Right lobe of liver (tissue), 6 donors: ENCODE results near the gene PALM3. TPM values are rescaled to one million over a fixed set of nuclear protein-coding genes. Genes with fewer than 3 reads are reported as not detected.
A peak's percentile ranks its signal among the peaks of the same experiment; 100 is the strongest.

ENCODE experiments used
- ATAC-seq, 4 donors: fragments of 200-7000 bp; cut with Tn5 transposase; one replicate each; pipeline ENCODE4 v1.9.1; 2020; ENCODE audit warnings: mild to moderate bottlenecking in 4 of 4, moderate library complexity in 4 of 4
- DNase-seq, 3 donors: peaks; one replicate each; pipeline ENCODE4 v3.0.0-alpha.2; 2020
- H3K27ac ChIP-seq, 3 donors: fragments of 200-600 bp; one replicate each; pipeline ENCODE4 v1.8.0; 2022
- H3K27me3 ChIP-seq, 2 donors: fragments of 200-600 bp; one replicate each; pipeline ENCODE4 v1.8.0; 2022
- H3K36me3 ChIP-seq, 4 donors: fragments of 200-600 bp; sonication (generic) in 1 of 4; one replicate each; pipeline versions ENCODE4 v1.5.1 to v1.8.0; 2017 to 2022; ENCODE audit warnings: control low read depth in 1 of 4
- H3K4me1 ChIP-seq, 4 donors: fragments of 200-600 bp; sonication (generic) in 1 of 4; one replicate each; pipeline versions ENCODE4 v1.5.1 to v1.8.0; 2017 to 2022; ENCODE audit warnings: control low read depth in 1 of 4
- H3K4me3 ChIP-seq, 3 donors: fragments of 200-600 bp; one replicate each; pipeline ENCODE4 v1.8.0; 2022
- H3K9me3 ChIP-seq, 4 donors: fragments of 200-600 bp; sonication (generic) in 1 of 4; one replicate each; pipeline versions ENCODE4 v1.5.1 to v1.8.0; 2017 to 2022; ENCODE audit warnings: control low read depth in 1 of 4
- POLR2A ChIP-seq: fragments of 450-650 bp; IDR thresholded peaks from one replicate; pipeline ENCODE4 v1.6.1; 2017; ENCODE audit warnings: antibody characterized with exemption, mild to moderate bottlenecking
- WGBS: methylation state at CpG from one replicate; pipeline ENCODE4 v1.1.6; 2018; ENCODE audit warnings: low coverage, low lambda C conversion rate; ENCODE audit not compliant: insufficient coverage; ENCODE audit errors: missing lambda C conversion rate; 5-methylcytosine and 5-hydroxymethylcytosine counted together
- intact Hi-C, 2 donors: fragments of 100-400 bp; cut with DNase I; formaldehyde crosslinking; loops; one replicate each; pipeline versions ENCODE4 v1.11.2 to v1.14.1; 2022
- total RNA-seq, 6 experiments: library from RNA; depleted of rRNA in 2 of 6; stranded (reverse); fragments of >200 nt in 2 of 6; fragmentation: NEBNext Ultra II Directional in 3 of 6; extraction: Animal tissue kit (Norgen Biotek cat#: 25700) in 3 of 6; gene quantifications; one replicate each; pipeline versions ENCODE4 v1.1.0 to v1.2.4, GENCODE V29; 2016 to 2023
- TF ChIP-seq, protein P1 (sequence below), 4 donors: fragments of 200-600 bp in 3 of 4; fragments of 450-650 bp in 1 of 4; IDR thresholded peaks; one replicate each; pipeline versions ENCODE4 v1.5.1 to v1.8.0; 2016 to 2022; ENCODE audit warnings: antibody characterized with exemption in 4 of 4, mild to moderate bottlenecking in 2 of 4
- donor health status: DM: no; HTN: yes; CAD: no.
- donor health status: DM: no; HTN: no; CAD: no.
- donor health status: DM: no; HTN: no; CAD: no.
- donor health status: DM: no; HTN: yes; CAD: no.
- donor health status: DM: no; HTN: yes; CAD: no.

Gene PALM3
- total RNA-seq, 6 experiments from 2014 or later, result 5.3 to 33.9 (median 17.0) TPM

- TF ChIP-seq, protein P1, sequence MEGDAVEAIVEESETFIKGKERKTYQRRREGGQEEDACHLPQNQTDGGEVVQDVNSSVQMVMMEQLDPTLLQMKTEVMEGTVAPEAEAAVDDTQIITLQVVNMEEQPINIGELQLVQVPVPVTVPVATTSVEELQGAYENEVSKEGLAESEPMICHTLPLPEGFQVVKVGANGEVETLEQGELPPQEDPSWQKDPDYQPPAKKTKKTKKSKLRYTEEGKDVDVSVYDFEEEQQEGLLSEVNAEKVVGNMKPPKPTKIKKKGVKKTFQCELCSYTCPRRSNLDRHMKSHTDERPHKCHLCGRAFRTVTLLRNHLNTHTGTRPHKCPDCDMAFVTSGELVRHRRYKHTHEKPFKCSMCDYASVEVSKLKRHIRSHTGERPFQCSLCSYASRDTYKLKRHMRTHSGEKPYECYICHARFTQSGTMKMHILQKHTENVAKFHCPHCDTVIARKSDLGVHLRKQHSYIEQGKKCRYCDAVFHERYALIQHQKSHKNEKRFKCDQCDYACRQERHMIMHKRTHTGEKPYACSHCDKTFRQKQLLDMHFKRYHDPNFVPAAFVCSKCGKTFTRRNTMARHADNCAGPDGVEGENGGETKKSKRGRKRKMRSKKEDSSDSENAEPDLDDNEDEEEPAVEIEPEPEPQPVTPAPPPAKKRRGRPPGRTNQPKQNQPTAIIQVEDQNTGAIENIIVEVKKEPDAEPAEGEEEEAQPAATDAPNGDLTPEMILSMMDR (IDR thresholded peaks at IDR 0.05), result no peak
- TF ChIP-seq POLR2A, result no peak
- peak; percentile 48 to 77 (median 66) for ATAC-seq
- Histone ChIP-seq H3K36me3 (no peaks in the 10 kb centered on the region), H3K27ac (peak overlapping the region in 2 of 3 donors; percentile 4 to 8), H3K9me3 (no peaks in the 10 kb centered on the region), H3K27me3 (no peaks in the 10 kb centered on the region), H3K4me1 (peaks cover 0 to 10% (median 0%) of the 10 kb centered on the region in 4 donors), H3K4me3 (no peak overlapping the region)
- 47% methylated on average over 8 of the region's 8 CpGs for WGBS
- intact Hi-C loops, result no loop called here
- DNase-seq, result no peak
Observed at GRCh38 chr19:14015524-14016035, 46.3 kb downstream of the PALM3 start.

DNA sequence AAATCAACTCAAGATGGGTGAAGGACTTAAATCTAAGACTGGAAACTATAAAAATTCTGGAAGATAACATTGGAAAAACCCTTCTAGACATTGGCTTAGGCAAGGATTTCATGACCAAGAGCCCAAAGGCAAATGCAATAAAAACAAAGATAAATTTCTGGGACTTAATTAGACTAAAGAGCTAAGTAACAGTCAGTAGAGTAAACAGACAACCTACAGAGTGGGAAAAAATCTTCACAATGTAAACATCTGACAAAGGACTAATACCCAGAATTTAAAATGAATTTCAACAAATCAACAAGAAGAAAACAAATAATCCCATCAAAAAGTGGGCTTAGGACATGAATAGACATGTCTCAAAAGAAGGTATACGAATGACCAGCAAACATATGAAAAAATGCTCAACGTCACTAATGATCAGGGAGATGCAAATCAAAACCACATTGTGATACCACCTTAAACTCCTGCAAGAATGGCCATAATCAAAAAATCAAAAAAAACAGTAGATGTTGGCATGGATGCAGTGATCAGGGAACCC, 49.4 kb downstream of the PALM3 start:
- 65% methylated on average over 2 of the region's 2 CpGs for WGBS
- Histone ChIP-seq H3K4me3 (no peak overlapping the region), H3K27me3 (no peaks in the 10 kb centered on the region), H3K36me3 (no peaks in the 10 kb centered on the region), H3K27ac (no peak overlapping the region), H3K4me1 (peaks cover 0 to 10% (median 0%) of the 10 kb centered on the region in 4 donors), H3K9me3 (no peaks in the 10 kb centered on the region)
- intact Hi-C loops, result no loop called here
- ATAC-seq, result no peak
- DNase-seq, result no peak
- no peak for TF ChIP-seq POLR2A
- TF ChIP-seq, protein P1 (IDR thresholded peaks at IDR 0.05), result no peak

DNA sequence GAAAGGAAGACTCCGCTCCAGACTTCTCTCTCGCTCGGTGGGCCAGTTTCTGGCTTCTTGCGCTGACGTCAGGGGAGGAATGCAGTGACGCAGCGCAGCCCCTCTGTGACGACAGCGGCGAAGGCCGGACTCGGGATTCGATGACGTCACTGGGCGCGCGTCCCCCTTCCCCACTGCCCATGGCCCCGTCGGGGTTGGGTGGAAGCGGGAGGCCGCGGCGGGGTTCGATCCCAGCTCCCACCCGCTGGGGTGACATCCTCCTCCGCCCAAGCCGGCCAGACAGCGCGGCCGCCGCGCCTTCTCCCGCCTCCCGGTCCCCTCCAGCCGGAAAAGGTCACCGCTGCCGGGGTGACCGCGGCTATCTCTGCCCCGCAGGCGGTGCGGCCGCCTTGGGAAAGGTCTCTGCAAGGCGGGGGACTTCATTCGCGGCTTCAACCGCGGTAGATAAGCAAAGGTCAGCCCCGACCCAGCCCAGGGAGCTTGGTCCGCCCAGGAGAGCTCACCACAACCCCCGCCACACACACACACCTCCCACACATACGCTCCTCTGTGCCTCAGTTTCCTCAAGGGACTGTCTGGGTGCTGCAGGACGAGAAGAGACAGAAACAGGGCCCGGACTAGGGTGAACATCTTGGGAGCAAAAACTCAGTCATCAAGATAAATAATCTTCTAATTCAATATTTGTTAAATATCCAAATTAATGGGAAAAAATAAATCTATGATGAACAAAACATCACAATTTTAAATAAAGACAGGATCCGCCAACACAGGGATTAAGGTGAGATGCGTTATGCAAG, 54.9 kb downstream of the PALM3 start:
- peak; percentile 76 for TF ChIP-seq POLR2A
- TF ChIP-seq, protein P1 (IDR thresholded peaks at IDR 0.05), result no peak
- no peaks in the 10 kb centered on the region for H3K27me3 ChIP-seq
- H3K27ac ChIP-seq, result peak overlapping the region; percentile 97 to 100 (median 99)
- DNase-seq, result peak; percentile 87 to 90 (median 89)
- intact Hi-C loops, result no loop called here
- WGBS, result 10% methylated on average over 17 of the region's 56 CpGs
- H3K4me1 ChIP-seq, result peaks cover 0 to 16% (median 0%) of the 10 kb centered on the region in 4 donors
- peak; percentile 39 to 50 (median 45) for ATAC-seq
- no peaks in the 10 kb centered on the region for H3K36me3 ChIP-seq
- no peaks in the 10 kb centered on the region for H3K9me3 ChIP-seq
- peak overlapping the region; percentile 57 to 76 (median 74) for H3K4me3 ChIP-seq

DNA sequence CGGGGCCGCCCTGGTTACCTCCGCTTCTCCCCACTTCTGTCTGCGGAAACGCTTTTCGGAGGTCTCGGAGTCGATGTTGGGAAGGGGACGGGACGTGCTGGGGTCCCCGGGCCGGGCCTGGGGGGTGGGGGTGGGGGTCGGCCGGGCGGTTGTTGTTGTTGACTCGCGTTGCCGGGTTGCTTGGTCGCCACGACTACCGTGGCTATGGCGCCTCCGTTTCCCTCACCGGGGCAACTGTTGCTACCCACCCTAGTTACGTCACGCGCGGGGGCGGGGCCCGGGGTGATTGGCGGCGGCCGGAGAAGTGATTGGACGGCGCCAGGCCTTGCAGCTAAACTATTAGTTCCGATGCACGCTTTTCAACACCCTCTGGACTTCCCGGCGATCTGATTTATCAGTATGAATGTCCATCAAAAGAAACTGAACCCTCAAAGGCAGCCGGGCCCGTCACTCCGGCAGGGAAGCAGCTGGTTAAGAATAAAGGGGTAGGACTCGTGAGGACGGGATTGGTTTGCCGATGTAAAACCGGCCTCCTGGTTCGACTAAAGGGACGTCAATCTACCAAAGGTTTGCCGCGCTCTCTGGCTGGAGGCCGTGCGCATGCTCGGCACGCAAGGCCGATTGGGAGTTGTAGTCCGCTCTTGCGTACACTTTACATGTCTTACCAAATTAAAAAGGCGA, 55.7 kb downstream of the PALM3 start, which contains the start of gene RFX1:
Gene RFX1 (minus strand): TSS at position 236 of the 681 bp plus-strand sequence. CDS start 12,477 bp downstream, outside the sequence.
- ATAC-seq, result peak; percentile 77 to 88 (median 80)
- DNase-seq, result peak; percentile 99 to 100 (median 100)
- Histone ChIP-seq H3K27ac (peak within 1 kb of the TSS; percentile 97 to 100 (median 99)), H3K4me3 (peak within 1 kb of the TSS; percentile 76 to 92 (median 88)), H3K27me3 (no peaks in the 10 kb centered on the region), H3K4me1 (peaks cover 0 to 16% (median 0%) of the 10 kb centered on the region in 4 donors), H3K36me3 (no peaks in the 10 kb centered on the region), H3K9me3 (no peaks in the 10 kb centered on the region)
- intact Hi-C loops, result no loop called here
- under 1% methylated on average over 24 of the region's 58 CpGs for WGBS
- TF ChIP-seq POLR2A, result no peak
